ENCODE measurements around the gene MMP25. TPM values are rescaled to one million over a fixed set of nuclear protein-coding genes. Genes with fewer than 3 reads are reported as not detected.

The MMP25 gene
- polyA plus RNA-seq, 3 donors, result 0.71 to 26.6 (median 2.6) TPM

GRCh38 chr16:3099732-3100499, 53.6 kb downstream of the MMP25 start:
- WGBS (ENCODE audit: insufficient coverage), result 10% methylated on average over 16 of the region's 39 CpGs
- peak overlapping the region; percentile 71 for H2AFZ ChIP-seq (ENCODE audit: insufficient read depth, low read depth, low read length, poor library complexity, severe bottlenecking)
- H3K9me3 ChIP-seq (replicated peaks in 1 of 2; ENCODE audit: control insufficient read depth in 1 of 2, insufficient read depth in 1 of 2, low read length in 2 of 2), result no peaks in the 10 kb centered on the region
- TF ChIP-seq, protein P1, sequence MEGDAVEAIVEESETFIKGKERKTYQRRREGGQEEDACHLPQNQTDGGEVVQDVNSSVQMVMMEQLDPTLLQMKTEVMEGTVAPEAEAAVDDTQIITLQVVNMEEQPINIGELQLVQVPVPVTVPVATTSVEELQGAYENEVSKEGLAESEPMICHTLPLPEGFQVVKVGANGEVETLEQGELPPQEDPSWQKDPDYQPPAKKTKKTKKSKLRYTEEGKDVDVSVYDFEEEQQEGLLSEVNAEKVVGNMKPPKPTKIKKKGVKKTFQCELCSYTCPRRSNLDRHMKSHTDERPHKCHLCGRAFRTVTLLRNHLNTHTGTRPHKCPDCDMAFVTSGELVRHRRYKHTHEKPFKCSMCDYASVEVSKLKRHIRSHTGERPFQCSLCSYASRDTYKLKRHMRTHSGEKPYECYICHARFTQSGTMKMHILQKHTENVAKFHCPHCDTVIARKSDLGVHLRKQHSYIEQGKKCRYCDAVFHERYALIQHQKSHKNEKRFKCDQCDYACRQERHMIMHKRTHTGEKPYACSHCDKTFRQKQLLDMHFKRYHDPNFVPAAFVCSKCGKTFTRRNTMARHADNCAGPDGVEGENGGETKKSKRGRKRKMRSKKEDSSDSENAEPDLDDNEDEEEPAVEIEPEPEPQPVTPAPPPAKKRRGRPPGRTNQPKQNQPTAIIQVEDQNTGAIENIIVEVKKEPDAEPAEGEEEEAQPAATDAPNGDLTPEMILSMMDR (IDR thresholded peaks at IDR 0.05), result no peak
- no peaks in the 10 kb centered on the region for H3K36me3 Mint-ChIP-seq
- peak; percentile 93 to 96 (median 95) for DNase-seq
- H3K27ac ChIP-seq (ENCODE audit: low read depth in 1 of 2, low read length in 2 of 2), result no peak overlapping the region
- peak overlapping the region in 6 of 7 donors; percentile 47 to 92 (median 79) for H3K27ac Mint-ChIP-seq
- H3K9ac ChIP-seq (ENCODE audit: insufficient read depth, low read length, poor library complexity, severe bottlenecking), result no peak overlapping the region
- H3K4me3 Mint-ChIP-seq, result peak overlapping the region; percentile 78 to 94
- intact Hi-C loops (cut with micrococcal nuclease), result loop anchor here (2.0 to 10.0 kb wide), 2 partner anchors 25 to 55 kb away; no protein-coding TSS in a partner anchor
- H4K20me1 ChIP-seq (ENCODE audit: insufficient read depth, low read length), result no peaks in the 10 kb centered on the region
- peaks cover 52 to 53% of the 10 kb centered on the region in 2 donors for H3K4me1 ChIP-seq (ENCODE audit: control insufficient read depth in 1 of 2, insufficient read depth in 2 of 2, low read length in 2 of 2)
- H3K36me3 ChIP-seq (replicated peaks in 1 of 2; ENCODE audit: control insufficient read depth in 1 of 2, insufficient read depth in 2 of 2, low read length in 2 of 2), result no peaks in the 10 kb centered on the region
- H3K4me2 ChIP-seq (replicated peaks; ENCODE audit: extremely low read depth, low read length, poor library complexity, severe bottlenecking), result peak overlapping the region; percentile 74
- no peaks in the 10 kb centered on the region for H3K79me2 ChIP-seq (ENCODE audit: insufficient read depth, low read length)
- peaks cover 0 to 4% (median 0%) of the 10 kb centered on the region in 7 donors for H3K9me3 Mint-ChIP-seq
- H3K4me1 Mint-ChIP-seq, result peaks cover 49% of the 10 kb centered on the region
- peaks cover 7 to 16% (median 10%) of the 10 kb centered on the region in 3 donors for H3K27me3 Mint-ChIP-seq (ENCODE audit: low read depth in 3 of 3)
- peak overlapping the region in 2 of 3 experiments; percentile 19 to 73 for H3K4me3 ChIP-seq (replicated peaks in 1 of 3; ENCODE audit: low read depth in 2 of 3, low read length in 3 of 3)
- no peaks in the 10 kb centered on the region for H3K27me3 ChIP-seq (ENCODE audit: control insufficient read depth in 2 of 2, insufficient read depth in 2 of 2, low read length in 2 of 2)

GRCh38 chr16:3101018-3101840, 54.9 kb downstream of the MMP25 start:
- Histone ChIP-seq H3K4me3 (replicated peaks in 1 of 3; ENCODE audit: low read depth in 2 of 3, low read length in 3 of 3) (peak overlapping the region in 1 of 3 experiments; percentile 42), H3K4me2 (replicated peaks; ENCODE audit: extremely low read depth, low read length, poor library complexity, severe bottlenecking) (peak overlapping the region; percentile 54), H3K36me3 (replicated peaks in 1 of 2; ENCODE audit: control insufficient read depth in 1 of 2, insufficient read depth in 2 of 2, low read length in 2 of 2) (no peaks in the 10 kb centered on the region), H3K79me2 (ENCODE audit: insufficient read depth, low read length) (no peaks in the 10 kb centered on the region), H4K20me1 (ENCODE audit: insufficient read depth, low read length) (no peaks in the 10 kb centered on the region), H3K9ac (ENCODE audit: insufficient read depth, low read length, poor library complexity, severe bottlenecking) (no peak overlapping the region), H3K27me3 (ENCODE audit: control insufficient read depth in 2 of 2, insufficient read depth in 2 of 2, low read length in 2 of 2) (no peaks in the 10 kb centered on the region), H2AFZ (ENCODE audit: insufficient read depth, low read depth, low read length, poor library complexity, severe bottlenecking) (no peak overlapping the region), H3K9me3 (replicated peaks in 1 of 2; ENCODE audit: control insufficient read depth in 1 of 2, insufficient read depth in 1 of 2, low read length in 2 of 2) (no peaks in the 10 kb centered on the region), H3K27ac (ENCODE audit: low read depth in 1 of 2, low read length in 2 of 2) (no peak overlapping the region), H3K4me1 (ENCODE audit: control insufficient read depth in 1 of 2, insufficient read depth in 2 of 2, low read length in 2 of 2) (peaks cover 46 to 52% of the 10 kb centered on the region in 2 donors)
- H3K4me3 Mint-ChIP-seq, result peak overlapping the region; percentile 80 to 85
- DNase-seq, result peak; percentile 34 to 65 (median 58)
- 69% methylated on average over 18 of the region's 29 CpGs for WGBS (ENCODE audit: insufficient coverage)
- intact Hi-C loops (cut with micrococcal nuclease), result loop anchor here (2.0 to 10.0 kb wide), 2 partner anchors 24 to 54 kb away; no protein-coding TSS in a partner anchor
- no peaks in the 10 kb centered on the region for H3K36me3 Mint-ChIP-seq
- TF ChIP-seq, protein P1 (IDR thresholded peaks at IDR 0.05), result peak; percentile 88
- peaks cover 46% of the 10 kb centered on the region for H3K4me1 Mint-ChIP-seq
- peaks cover 0 to 4% (median 0%) of the 10 kb centered on the region in 7 donors for H3K9me3 Mint-ChIP-seq
- peak overlapping the region in 5 of 7 donors; percentile 58 to 83 (median 68) for H3K27ac Mint-ChIP-seq
- H3K27me3 Mint-ChIP-seq (ENCODE audit: low read depth in 3 of 3), result peaks cover 7 to 16% (median 10%) of the 10 kb centered on the region in 3 donors
